A673 (cell line): ENCODE data around the gene MTAP. TPM values are rescaled to one million over a fixed set of nuclear protein-coding genes. Genes with fewer than 3 reads are reported as not detected.

Source experiments
- BruUV-seq: library from RNA; stranded (reverse); fragments of 400-500 nt; replicated peaks from 2 replicates; lab custom pipeline; 2021; lab: Mats Ljungman, UMichigan
- CTCF ChIA-PET: fragments of 300-600 bp; sonication (Branson Sonifier 250); formaldehyde crosslinking; loops from one replicate; lab custom pipeline; 2022; ENCODE audit warnings: antibody characterized with exemption; lab: Charles Lee
- POLR2A ChIA-PET: fragments of 300-600 bp; sonication (Branson Sonifier 250); formaldehyde crosslinking; loops from one replicate; lab custom pipeline; 2022; ENCODE audit warnings: antibody characterized with exemption; ENCODE audit not compliant: low non-redundant PET; lab: Charles Lee
- DNase-seq: peaks from one replicate; pipeline ENCODE4 v3.0.0-alpha.2; 2015; ENCODE audit warnings: low spot score
- H3K27ac ChIP-seq: fragments of 200-600 bp; sonication (generic); 2 replicates; pipeline ENCODE4 v1.5.1; 2016; ENCODE audit warnings: mixed run types, low read depth, mild to moderate bottlenecking, mixed read lengths, antibody characterized with exemption, low read length; ENCODE audit not compliant: poor library complexity, severe bottlenecking
- H3K27me3 ChIP-seq: fragments of 200-600 bp; sonication (generic); replicated peaks from 2 replicates; pipeline ENCODE4 v1.6.1; 2017; ENCODE audit warnings: mixed run types, low read depth, mild to moderate bottlenecking, mixed read lengths, antibody characterized with exemption, low read length; ENCODE audit not compliant: insufficient read depth, poor library complexity
- H3K36me3 ChIP-seq: fragments of 200-600 bp; sonication (generic); 2 replicates; pipeline ENCODE4 v1.6.1; 2016; ENCODE audit warnings: mixed run types, mild to moderate bottlenecking, mixed read lengths, antibody characterized with exemption, low read length; ENCODE audit not compliant: insufficient read depth, poor library complexity, severe bottlenecking
- H3K4me1 ChIP-seq: fragments of 200-600 bp; sonication (generic); 2 replicates; pipeline ENCODE4 v1.6.1; 2017; ENCODE audit warnings: mixed run types, mild to moderate bottlenecking, mixed read lengths, antibody characterized with exemption, low read length; ENCODE audit not compliant: insufficient read depth, poor library complexity, severe bottlenecking
- H3K4me3 ChIP-seq: fragments of 200-600 bp; sonication (generic); 2 replicates; pipeline ENCODE4 v1.5.1; 2016; ENCODE audit warnings: low read depth, mixed run types, mild to moderate bottlenecking, mixed read lengths, low read length; ENCODE audit not compliant: poor library complexity, severe bottlenecking
- H3K9me3 ChIP-seq: fragments of 200-600 bp; sonication (generic); 2 replicates; pipeline ENCODE4 v1.6.1; 2016; ENCODE audit warnings: mixed run types, low read depth, mild to moderate bottlenecking, mixed read lengths, antibody characterized with exemption, low read length; ENCODE audit not compliant: poor library complexity, severe bottlenecking
- EZH2 ChIP-seq: fragments of 200-600 bp; sonication (generic); IDR thresholded peaks from 2 replicates; pipeline ENCODE4 v1.6.1; 2017; ENCODE audit warnings: borderline replicate concordance, low read depth, mild to moderate bottlenecking, mixed read lengths, antibody characterized with exemption, low read length; ENCODE audit not compliant: poor library complexity, severe bottlenecking
- intact Hi-C: fragments of 100-400 bp; cut with micrococcal nuclease; formaldehyde crosslinking; loops from one replicate; pipeline ENCODE4 v1.10.0; 2022; ENCODE audit not compliant: unreplicated experiment
- total RNA-seq: library from RNA; stranded (reverse); gene quantifications from 2 replicates; pipeline ENCODE4 v1.2.3, GENCODE V29; 2021
- TF ChIP-seq, protein P1 (sequence below): fragments of 300-800, 200-600 bp; sonication (generic); conservative IDR thresholded peaks from 2 replicates; pipeline ENCODE4 v1.5.1; 2017; ENCODE audit warnings: low read depth, mild to moderate bottlenecking, antibody characterized with exemption, low read length, moderate library complexity, mixed read lengths

MTAP gene
- total RNA-seq, 1 experiment from 2014 or later = 39.2 TPM

GRCh38 chr9:21965401-21965951 lies 163.0 kb downstream of the MTAP start:
- H3K27ac ChIP-seq = no peak overlapping the region
- intact Hi-C loops = no loop called here
- CTCF ChIA-PET = no interaction called here
- no TSS peak for BruUV-seq
- no peaks in the 10 kb centered on the region for H3K27me3 ChIP-seq
- POLR2A ChIA-PET = no interaction called here
- no peak for DNase-seq
- H3K4me1 ChIP-seq = no peaks in the 10 kb centered on the region
- no peaks in the 10 kb centered on the region for H3K36me3 ChIP-seq
- no peak overlapping the region for H3K4me3 ChIP-seq
- H3K9me3 ChIP-seq = no peaks in the 10 kb centered on the region
- no peak for TF ChIP-seq EZH2
- TF ChIP-seq, protein P1, sequence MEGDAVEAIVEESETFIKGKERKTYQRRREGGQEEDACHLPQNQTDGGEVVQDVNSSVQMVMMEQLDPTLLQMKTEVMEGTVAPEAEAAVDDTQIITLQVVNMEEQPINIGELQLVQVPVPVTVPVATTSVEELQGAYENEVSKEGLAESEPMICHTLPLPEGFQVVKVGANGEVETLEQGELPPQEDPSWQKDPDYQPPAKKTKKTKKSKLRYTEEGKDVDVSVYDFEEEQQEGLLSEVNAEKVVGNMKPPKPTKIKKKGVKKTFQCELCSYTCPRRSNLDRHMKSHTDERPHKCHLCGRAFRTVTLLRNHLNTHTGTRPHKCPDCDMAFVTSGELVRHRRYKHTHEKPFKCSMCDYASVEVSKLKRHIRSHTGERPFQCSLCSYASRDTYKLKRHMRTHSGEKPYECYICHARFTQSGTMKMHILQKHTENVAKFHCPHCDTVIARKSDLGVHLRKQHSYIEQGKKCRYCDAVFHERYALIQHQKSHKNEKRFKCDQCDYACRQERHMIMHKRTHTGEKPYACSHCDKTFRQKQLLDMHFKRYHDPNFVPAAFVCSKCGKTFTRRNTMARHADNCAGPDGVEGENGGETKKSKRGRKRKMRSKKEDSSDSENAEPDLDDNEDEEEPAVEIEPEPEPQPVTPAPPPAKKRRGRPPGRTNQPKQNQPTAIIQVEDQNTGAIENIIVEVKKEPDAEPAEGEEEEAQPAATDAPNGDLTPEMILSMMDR = no peak

DNA sequence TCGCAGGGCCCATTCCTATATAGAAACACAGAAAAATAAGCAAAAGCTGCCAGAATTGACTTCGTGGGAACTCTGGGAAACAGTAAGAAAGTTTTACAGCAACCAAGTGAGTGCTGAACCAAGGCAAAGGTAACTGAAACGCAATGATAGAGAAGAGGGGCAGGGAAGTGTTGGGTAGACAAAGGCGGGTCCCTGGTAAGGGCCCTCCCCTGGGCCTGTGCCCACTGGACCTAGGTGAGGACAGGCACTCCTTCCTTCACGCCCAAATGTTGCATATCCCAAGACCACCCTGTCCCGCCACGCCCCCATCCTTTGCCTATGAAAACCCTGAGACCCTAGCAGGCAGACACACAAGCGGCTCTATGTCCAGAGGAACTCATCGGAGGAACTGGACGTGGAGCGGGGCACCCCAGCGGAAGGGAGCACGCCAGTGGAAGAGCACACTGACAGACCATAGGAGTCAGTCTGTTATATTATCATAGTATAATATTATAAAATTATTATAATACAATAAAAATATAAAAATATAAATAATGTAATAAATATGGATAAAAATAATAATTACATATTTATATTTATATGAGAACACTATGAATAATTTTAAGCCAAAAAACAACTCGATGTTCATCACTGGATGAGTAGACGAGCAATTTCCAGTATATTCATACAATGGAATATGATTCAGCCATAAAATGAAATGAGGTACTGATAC lies 163.9 kb downstream of the MTAP start:
- Histone ChIP-seq H3K9me3 (no peaks in the 10 kb centered on the region), H3K4me1 (no peaks in the 10 kb centered on the region), H3K27ac (no peak overlapping the region), H3K4me3 (no peak overlapping the region), H3K36me3 (no peaks in the 10 kb centered on the region), H3K27me3 (no peaks in the 10 kb centered on the region)
- no peak for DNase-seq
- ChIA-PET CTCF (no interaction called here), POLR2A (no interaction called here)
- BruUV-seq = no TSS peak
- intact Hi-C loops = no loop called here
- no peak for TF ChIP-seq EZH2
- TF ChIP-seq, protein P1 = no peak

- intact Hi-C loops = no loop called here
- ChIA-PET POLR2A (no interaction called here), CTCF (no interaction called here)
- H3K4me1 ChIP-seq = no peaks in the 10 kb centered on the region
- H3K27ac ChIP-seq = no peak overlapping the region
- no peak for DNase-seq
- no peaks in the 10 kb centered on the region for H3K9me3 ChIP-seq
- H3K4me3 ChIP-seq = no peak overlapping the region
- H3K36me3 ChIP-seq = no peaks in the 10 kb centered on the region
- TF ChIP-seq, protein P1 = no peak
- TF ChIP-seq EZH2 = no peak
- H3K27me3 ChIP-seq = no peaks in the 10 kb centered on the region
- no TSS peak for BruUV-seq
Observed at GRCh38 chr9:21967169-21967568, 164.7 kb downstream of the MTAP start.
